HG02571 (cell line): ENCODE results near the gene GALT.
"Not testable (repeated sequence)": the region's sequence is repeated elsewhere in the genome, so short reads cannot be mapped to it uniquely, and the experiment has no call there.

Experiments
- ATAC-seq: cut with Tn5 transposase; IDR thresholded peaks from one replicate; pipeline ENCODE4 v1.9.1; 2021; ENCODE audit warnings: mild to moderate bottlenecking, moderate library complexity; ENCODE audit not compliant: unreplicated experiment

The GALT gene

GRCh38 chr9:34625186-34625486 lies 21.3 kb upstream of the GALT start:
- no peak for ATAC-seq

DNA sequence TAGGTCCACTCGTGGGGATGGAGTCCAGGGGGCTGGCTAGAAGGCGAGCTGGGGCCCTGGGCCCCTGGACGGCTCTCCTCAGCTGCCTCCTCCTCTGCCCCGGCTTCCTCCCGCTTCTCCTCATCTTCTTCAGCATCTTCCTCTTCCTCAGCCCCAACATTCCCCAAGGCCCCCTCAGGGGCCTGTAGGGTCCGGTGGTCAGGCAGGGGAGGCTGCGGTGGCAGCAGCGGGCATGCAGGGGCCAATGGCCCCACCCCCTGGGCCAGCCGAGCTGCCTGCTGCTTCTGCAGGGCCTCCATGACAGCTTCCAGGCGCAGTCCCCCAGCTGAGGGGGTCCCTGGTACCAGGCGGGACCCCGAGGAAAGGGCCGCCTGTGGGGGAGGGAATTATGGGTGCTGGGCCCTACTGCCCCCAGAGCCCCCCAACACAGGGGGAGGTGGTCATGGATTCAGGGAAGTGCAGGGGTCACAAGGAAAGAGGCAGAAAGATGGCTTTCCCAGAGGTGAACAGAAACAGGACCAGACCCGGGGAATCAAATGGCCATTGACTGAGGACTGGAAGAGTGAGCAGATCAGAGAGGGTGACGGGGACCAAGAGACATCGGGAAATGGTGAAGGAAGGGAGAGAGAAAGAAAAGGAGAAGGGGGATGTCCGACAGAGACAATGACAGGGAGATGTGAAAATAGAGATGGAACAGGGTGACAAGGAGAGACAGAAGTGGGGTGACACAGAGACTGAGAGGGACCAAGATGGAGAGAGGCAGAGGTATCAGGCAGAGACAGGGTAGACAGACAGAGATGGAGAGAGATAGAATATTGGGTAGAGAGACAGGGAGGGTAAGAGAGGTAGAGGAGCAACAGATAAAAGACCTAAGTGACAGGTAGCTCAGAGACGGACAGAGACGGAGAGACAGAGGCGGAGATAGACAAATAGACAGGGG lies 18.5 kb upstream of the GALT start:
- no peak for ATAC-seq

- no peak for ATAC-seq
These were observed 17.6 kb upstream of the GALT start, which contains the start of gene ARID3C for GRCh38 chr9:34628656-34629490. Gene ARID3C (minus strand): TSS chr9:34629066. CDS start chr9:34628014, 1,052 bp downstream.

GRCh38 chr9:34629491-34629808 lies 17.0 kb upstream of the GALT start:
- ATAC-seq = no peak

DNA sequence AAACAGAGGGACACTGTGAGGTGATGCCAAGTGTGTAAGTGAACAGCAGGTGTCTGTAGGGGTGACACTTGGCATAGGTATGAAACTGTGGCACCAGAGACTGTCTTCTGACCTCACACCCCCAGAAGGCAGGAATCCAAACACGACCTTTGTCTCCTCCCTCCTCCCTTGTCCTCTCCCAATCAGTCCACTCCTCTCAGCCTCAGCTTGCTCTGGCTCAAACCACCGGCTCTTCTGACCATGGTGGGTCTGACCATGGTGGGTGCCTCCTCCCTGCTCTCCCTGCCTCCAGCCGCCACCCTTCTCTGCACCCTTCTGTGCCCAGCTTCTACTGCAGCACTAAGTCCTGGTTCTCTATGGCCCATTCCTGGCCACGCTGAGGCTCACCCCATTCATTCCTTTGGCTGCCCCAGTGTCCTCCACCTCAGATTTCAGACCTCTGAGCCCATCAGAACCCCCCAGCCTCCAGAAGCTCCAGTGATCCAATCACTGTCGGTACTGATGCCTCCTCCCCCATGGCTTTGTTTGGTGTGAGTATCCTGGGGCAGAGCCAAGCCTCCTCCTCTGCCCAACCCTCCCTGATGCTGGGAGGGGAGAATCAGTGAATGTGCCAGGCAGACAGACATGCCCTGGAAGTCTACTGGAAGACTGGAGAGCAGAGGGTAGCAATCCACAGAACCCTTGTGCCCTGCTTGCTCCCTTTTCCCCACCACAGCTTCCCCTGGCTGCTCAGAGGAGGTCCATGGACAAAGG lies 15.9 kb upstream of the GALT start:
- no peak for ATAC-seq

DNA sequence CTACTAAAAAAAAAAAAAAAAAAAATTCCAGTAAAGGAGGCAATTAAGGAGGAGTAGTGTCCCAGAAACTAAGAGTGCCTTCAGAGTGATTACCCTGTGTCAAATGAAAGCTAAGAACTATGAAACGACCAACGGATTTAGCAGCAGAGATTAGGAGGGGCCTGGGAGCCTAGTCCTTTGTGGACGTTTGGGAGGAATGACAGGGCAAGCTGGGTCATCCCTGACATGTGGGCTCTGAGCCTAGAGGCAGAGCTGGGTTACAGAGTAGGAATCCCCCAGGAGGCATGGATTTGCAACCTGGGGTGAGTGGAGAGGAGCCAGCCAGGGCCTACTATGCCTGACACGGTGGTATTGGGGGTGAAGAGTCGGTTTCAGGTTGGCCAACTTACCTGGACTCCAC lies 13.3 kb upstream of the GALT start:
- no peak for ATAC-seq

GRCh38 chr9:34633851-34634550 lies 12.5 kb upstream of the GALT start:
- no peak for ATAC-seq

DNA sequence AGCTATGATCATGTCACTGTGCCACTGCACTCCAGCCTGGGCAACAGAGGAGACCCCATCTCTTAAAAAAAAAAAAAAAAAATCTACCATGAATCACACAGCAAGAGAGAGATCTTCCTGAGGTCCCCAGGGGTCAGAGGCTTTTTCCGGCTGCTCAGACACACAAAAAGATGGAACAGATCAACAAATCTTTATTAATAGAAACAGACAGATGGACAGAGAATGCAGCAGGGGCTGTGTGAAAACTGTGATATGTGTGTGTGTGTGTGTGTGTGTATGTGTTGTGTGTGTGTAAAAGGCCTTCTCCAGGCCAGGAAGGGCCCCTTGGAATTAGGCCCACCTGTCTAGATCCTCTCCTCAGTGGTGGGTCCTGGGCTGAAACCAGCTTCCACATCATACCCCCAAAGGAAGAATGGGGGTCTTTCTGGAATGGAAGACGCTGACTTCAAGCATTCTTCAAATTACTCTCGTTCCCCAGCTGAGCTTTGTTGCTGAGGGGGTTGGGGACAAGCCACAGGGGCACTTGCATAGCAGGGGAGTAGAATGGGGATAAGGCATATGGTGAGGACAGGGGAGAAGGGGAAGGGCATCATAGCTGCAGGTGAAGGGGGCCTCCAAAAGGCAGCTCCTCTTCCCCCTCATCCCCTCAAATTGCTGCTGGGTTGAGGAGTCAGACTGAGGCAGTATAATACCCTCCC lies 11.8 kb upstream of the GALT start:
- no peak for ATAC-seq

- no peak for ATAC-seq
These were observed 10.9 kb upstream of the GALT start for GRCh38 chr9:34635556-34635955.

GRCh38 chr9:34636791-34637355 lies 9.6 kb upstream of the GALT start:
- no peak for ATAC-seq

- peak; percentile 85 for ATAC-seq
These were observed 8.9 kb upstream of the GALT start, which contains the start of gene SIGMAR1 for GRCh38 chr9:34637356-34638137. Gene SIGMAR1 (minus strand): TSS chr9:34637787. CDS start chr9:34637697, 90 bp downstream.

- ATAC-seq = no peak
These were observed 8.4 kb upstream of the GALT start for GRCh38 chr9:34638138-34638445.

GRCh38 chr9:34639322-34639721 lies 7.2 kb upstream of the GALT start:
- ATAC-seq = not testable (repeated sequence)

- no peak for ATAC-seq
These were observed 3.8 kb upstream of the GALT start for GRCh38 chr9:34642679-34643078.

- no peak for ATAC-seq
These were observed 1.6 kb upstream of the GALT start for GRCh38 chr9:34644766-34645314.

DNA sequence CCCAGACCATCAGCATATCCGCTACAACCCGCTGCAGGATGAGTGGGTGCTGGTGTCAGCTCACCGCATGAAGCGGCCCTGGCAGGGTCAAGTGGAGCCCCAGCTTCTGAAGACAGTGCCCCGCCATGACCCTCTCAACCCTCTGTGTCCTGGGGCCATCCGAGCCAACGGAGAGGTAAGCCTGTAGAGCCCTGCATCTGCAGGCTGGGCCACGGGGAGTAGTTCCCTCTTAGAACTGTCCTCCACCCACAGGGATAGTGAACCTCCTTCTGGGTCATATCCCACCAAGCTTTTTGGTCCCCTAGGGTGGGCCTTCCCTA lies 569 bp downstream of the GALT start:
- no peak for ATAC-seq

GRCh38 chr9:34647651-34648050 lies 1.2 kb downstream of the GALT start:
- ATAC-seq = no peak

DNA sequence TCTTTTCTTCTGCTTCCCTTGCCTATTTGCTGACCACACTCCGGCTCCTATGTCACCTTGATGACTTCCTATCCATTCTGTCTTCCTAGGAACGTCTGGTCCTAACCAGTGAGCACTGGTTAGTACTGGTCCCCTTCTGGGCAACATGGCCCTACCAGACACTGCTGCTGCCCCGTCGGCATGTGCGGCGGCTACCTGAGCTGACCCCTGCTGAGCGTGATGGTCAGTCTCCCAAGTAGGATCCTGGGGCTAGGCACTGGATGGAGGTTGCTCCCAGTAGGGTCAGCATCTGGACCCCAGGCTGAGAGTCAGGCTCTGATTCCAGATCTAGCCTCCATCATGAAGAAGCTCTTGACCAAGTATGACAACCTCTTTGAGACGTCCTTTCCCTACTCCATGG lies 2.2 kb downstream of the GALT start:
- no peak for ATAC-seq

- no peak for ATAC-seq
These were observed 4.3 kb downstream of the GALT start for GRCh38 chr9:34650816-34651215.
